ENCODE measurements around the gene ARHGEF5. TPM values are rescaled to one million over a fixed set of nuclear protein-coding genes. Genes with fewer than 3 reads are reported as not detected.

ARHGEF5 gene
- total and polyA plus RNA-seq, 2 experiments from 2014 or later: 10.2 to 27.1 TPM

GRCh38 chr7:144399946-144400345, 44.7 kb downstream of the ARHGEF5 start:
- Histone ChIP-seq H3F3A (replicated peaks; ENCODE audit: low read depth) (no peaks in the 10 kb centered on the region), H3K79me2 (replicated peaks; ENCODE audit: insufficient read depth) (no peaks in the 10 kb centered on the region), H4K20me1 (replicated peaks; ENCODE audit: insufficient read depth) (no peaks in the 10 kb centered on the region), H2AFZ (peak overlapping the region; percentile 66; the same call in 1 of the 2 replicates), H3K9me2 (ENCODE audit: insufficient read depth) (no peaks in the 10 kb centered on the region), H3K27me3 (ENCODE audit: insufficient read depth) (no peaks in the 10 kb centered on the region), H3K4me2 (no peak overlapping the region), H3K4me3 (no peak overlapping the region), H3K4me1 (ENCODE audit: insufficient read depth) (no peaks in the 10 kb centered on the region), H3K27ac (ENCODE audit: low read depth) (no peak overlapping the region), H3K36me3 (ENCODE audit: insufficient read depth) (no peaks in the 10 kb centered on the region)
- no peak for DNase-seq (ENCODE audit: low spot score)
- no peak for ATAC-seq
- Mint-ChIP-seq H3K4me1 (no peaks in the 10 kb centered on the region; the same call in 2 of the 3 replicates), H3K36me3 (ENCODE audit: low read depth) (no peaks in the 10 kb centered on the region), H3K27me3 (ENCODE audit: insufficient read depth, low read depth, poor library complexity) (peaks cover 14% of the 10 kb centered on the region), H3K27ac (no peak overlapping the region), H3K4me3 (no peak overlapping the region), H3K9me3 (no peaks in the 10 kb centered on the region; the same call in 1 of the 3 replicates)
- TF ChIP-seq ZNF331 (CRISPR knock-in tag; IDR thresholded peaks at IDR 0.05; ENCODE audit: low read depth): no peak
- TF ChIP-seq NANOG (IDR thresholded peaks at IDR 0.05; ENCODE audit: borderline replicate concordance): no peak
- no peak for TF ChIP-seq EZH2phosphoT487 (IDR thresholded peaks at IDR 0.05; ENCODE audit: unreplicated experiment)
- TF ChIP-seq EZH2 (IDR thresholded peaks at IDR 0.05; ENCODE audit: low read depth, unreplicated experiment): no peak
- no peak for TF ChIP-seq ETS1 (IDR thresholded peaks at IDR 0.05)
- TF ChIP-seq ZNF114 (CRISPR knock-in tag; IDR thresholded peaks at IDR 0.05): no peak
- TF ChIP-seq, protein P1, sequence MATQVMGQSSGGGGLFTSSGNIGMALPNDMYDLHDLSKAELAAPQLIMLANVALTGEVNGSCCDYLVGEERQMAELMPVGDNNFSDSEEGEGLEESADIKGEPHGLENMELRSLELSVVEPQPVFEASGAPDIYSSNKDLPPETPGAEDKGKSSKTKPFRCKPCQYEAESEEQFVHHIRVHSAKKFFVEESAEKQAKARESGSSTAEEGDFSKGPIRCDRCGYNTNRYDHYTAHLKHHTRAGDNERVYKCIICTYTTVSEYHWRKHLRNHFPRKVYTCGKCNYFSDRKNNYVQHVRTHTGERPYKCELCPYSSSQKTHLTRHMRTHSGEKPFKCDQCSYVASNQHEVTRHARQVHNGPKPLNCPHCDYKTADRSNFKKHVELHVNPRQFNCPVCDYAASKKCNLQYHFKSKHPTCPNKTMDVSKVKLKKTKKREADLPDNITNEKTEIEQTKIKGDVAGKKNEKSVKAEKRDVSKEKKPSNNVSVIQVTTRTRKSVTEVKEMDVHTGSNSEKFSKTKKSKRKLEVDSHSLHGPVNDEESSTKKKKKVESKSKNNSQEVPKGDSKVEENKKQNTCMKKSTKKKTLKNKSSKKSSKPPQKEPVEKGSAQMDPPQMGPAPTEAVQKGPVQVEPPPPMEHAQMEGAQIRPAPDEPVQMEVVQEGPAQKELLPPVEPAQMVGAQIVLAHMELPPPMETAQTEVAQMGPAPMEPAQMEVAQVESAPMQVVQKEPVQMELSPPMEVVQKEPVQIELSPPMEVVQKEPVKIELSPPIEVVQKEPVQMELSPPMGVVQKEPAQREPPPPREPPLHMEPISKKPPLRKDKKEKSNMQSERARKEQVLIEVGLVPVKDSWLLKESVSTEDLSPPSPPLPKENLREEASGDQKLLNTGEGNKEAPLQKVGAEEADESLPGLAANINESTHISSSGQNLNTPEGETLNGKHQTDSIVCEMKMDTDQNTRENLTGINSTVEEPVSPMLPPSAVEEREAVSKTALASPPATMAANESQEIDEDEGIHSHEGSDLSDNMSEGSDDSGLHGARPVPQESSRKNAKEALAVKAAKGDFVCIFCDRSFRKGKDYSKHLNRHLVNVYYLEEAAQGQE (IDR thresholded peaks at IDR 0.05; ENCODE audit: unreplicated experiment): no peak
- no peak for TF ChIP-seq STAT1 (IDR thresholded peaks at IDR 0.05; ENCODE audit: unreplicated experiment)
- TF ChIP-seq, protein P2, sequence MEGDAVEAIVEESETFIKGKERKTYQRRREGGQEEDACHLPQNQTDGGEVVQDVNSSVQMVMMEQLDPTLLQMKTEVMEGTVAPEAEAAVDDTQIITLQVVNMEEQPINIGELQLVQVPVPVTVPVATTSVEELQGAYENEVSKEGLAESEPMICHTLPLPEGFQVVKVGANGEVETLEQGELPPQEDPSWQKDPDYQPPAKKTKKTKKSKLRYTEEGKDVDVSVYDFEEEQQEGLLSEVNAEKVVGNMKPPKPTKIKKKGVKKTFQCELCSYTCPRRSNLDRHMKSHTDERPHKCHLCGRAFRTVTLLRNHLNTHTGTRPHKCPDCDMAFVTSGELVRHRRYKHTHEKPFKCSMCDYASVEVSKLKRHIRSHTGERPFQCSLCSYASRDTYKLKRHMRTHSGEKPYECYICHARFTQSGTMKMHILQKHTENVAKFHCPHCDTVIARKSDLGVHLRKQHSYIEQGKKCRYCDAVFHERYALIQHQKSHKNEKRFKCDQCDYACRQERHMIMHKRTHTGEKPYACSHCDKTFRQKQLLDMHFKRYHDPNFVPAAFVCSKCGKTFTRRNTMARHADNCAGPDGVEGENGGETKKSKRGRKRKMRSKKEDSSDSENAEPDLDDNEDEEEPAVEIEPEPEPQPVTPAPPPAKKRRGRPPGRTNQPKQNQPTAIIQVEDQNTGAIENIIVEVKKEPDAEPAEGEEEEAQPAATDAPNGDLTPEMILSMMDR (conservative IDR thresholded peaks at IDR 0.05; ENCODE audit: low read depth in 2 of 2): no peak
- TF ChIP-seq JUNB (IDR thresholded peaks at IDR 0.05; ENCODE audit: unreplicated experiment): no peak

Data from GM23338 (cell line).